Measurements from ENCODE around the gene CDC40. TPM values are rescaled to one million over a fixed set of nuclear protein-coding genes. Genes with fewer than 3 reads are reported as not detected.

CDC40 gene
- total RNA-seq, 4 donors from 2014 or later = 16.0 to 19.5 (median 18.0) TPM

DNA sequence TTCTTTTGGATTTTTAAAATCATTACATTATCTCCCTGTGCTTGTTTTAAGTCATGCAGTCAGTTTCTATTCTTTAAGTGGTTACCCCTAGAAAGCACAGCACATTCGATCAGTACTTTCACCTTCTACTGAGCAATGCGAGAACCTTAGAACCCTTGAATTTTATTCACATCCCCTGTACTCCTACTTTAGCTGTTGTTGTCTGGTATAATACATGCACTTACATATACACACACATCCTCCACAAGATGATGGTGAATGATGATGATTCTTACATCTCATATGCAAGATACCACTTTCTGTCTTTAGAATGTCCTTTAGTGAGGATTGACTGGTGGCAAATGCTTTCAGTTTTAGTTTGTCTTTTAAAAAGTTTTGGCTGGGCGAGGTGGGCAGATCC, 5.7 kb downstream of the CDC40 start:
- DNase-seq (ENCODE audit: low spot score) (no peak), ATAC-seq (ENCODE audit: low FRiP score) (no peak)
- TF ChIP-seq, protein P1, sequence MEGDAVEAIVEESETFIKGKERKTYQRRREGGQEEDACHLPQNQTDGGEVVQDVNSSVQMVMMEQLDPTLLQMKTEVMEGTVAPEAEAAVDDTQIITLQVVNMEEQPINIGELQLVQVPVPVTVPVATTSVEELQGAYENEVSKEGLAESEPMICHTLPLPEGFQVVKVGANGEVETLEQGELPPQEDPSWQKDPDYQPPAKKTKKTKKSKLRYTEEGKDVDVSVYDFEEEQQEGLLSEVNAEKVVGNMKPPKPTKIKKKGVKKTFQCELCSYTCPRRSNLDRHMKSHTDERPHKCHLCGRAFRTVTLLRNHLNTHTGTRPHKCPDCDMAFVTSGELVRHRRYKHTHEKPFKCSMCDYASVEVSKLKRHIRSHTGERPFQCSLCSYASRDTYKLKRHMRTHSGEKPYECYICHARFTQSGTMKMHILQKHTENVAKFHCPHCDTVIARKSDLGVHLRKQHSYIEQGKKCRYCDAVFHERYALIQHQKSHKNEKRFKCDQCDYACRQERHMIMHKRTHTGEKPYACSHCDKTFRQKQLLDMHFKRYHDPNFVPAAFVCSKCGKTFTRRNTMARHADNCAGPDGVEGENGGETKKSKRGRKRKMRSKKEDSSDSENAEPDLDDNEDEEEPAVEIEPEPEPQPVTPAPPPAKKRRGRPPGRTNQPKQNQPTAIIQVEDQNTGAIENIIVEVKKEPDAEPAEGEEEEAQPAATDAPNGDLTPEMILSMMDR (IDR thresholded peaks at IDR 0.05) = no peak

DNA sequence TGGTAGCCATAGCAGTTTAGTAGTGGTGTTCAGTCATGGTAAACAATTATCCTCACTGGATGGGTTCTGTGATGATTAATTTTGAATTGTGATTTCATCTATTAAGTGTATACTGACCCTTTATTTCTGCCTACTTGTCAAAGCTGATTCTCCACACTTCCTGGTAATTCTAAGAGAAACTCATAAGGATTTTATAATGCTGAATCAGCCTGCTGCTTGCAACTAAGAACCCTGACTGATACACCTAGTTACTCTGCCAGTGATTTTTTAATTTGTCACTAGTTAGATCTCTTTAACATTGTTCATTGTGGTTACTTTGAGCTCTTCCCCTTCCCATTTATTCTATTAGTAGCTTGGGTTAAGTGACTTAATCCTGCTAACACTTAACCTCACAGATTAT, 8.6 kb downstream of the CDC40 start:
- no peak for DNase-seq (ENCODE audit: low spot score)
- TF ChIP-seq, protein P1 (IDR thresholded peaks at IDR 0.05) = no peak
- no peak for ATAC-seq (ENCODE audit: low FRiP score)

DNA sequence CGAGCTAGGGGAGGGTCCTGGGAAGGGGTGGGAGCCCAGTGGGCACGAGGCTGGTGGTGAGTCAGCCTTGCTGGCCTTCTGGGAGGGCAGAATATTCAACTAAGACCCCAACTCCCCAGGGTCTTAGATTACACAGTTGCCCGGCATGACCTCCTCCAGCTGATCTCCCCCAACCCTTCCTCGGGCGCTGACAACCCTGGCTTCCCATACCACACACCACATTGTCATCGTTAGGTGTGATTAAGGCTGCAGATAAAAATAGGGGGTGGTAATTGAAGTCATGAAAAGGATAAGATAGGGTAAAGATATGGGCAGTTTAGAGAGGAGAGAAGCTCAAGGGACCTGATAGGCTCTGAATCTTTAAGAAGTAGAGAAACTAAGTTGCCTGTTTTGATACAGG, 10.5 kb downstream of the CDC40 start:
- DNase-seq (ENCODE audit: low spot score) (no peak), ATAC-seq (ENCODE audit: low FRiP score) (no peak)
- TF ChIP-seq, protein P1 (IDR thresholded peaks at IDR 0.05) = no peak

DNA sequence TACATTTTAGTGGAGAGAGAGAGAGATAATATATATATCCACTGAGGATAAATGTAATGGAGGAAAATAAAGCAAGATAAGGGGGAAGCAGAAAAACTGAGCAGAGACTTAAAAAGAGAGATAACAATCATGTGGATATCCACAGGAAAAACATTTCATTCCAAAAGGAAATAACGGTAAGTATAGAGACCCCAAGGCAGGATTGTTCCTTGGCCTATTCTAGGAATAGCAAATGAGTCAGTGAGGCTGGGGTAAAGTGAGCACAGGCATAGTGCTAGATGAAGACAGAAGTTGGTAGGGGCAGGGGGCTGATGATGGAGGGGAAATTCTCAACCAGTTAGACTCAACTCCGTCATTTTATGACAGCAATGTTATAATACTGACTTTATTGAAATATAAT, 11.2 kb downstream of the CDC40 start:
- TF ChIP-seq, protein P1 (IDR thresholded peaks at IDR 0.05) = no peak
- ATAC-seq (ENCODE audit: low FRiP score) (no peak), DNase-seq (ENCODE audit: low spot score) (no peak)

DNA sequence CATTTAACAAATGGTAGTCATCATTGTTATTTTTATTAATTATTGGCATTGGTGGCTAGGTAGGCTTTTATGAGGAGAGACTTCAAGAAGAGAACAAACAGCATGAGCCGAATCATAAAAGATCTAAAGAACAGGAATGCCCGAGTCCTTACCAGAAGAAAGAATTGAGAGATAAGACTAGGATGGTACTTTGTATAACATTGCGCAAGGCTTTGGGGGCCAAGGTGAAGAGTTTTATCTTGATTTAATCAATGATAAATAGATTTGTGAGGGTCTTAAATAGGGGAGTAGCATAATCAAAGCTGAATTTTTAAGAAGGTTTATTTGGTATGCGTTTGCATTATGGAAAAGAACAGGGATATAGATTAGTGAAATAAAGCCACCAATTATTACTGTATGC, 15.4 kb downstream of the CDC40 start:
- DNase-seq (ENCODE audit: low spot score) = no peak
- no peak for ATAC-seq (ENCODE audit: low FRiP score)
- TF ChIP-seq, protein P1 (IDR thresholded peaks at IDR 0.05) = no peak

DNA sequence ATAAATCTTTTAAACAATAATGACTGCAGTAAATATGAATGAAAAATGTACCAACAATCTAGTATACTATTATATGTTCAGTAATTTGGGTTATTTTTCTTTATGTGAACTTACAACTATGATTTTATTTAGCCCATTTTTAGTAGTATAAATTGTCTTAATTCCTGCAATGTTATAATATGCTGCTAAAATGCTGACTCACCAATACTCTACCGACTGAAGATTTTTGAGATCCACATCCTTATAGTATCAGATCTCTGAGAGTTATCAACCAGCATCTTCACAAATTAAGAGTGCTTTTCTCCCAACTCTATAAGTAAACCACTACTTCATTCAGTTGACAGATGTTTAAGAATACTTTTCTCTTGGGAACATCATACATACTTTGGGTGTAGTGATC, 16.6 kb downstream of the CDC40 start:
- TF ChIP-seq, protein P1 (IDR thresholded peaks at IDR 0.05) = no peak
- no peak for ATAC-seq (ENCODE audit: low FRiP score)
- no peak for DNase-seq (ENCODE audit: low spot score)

DNA sequence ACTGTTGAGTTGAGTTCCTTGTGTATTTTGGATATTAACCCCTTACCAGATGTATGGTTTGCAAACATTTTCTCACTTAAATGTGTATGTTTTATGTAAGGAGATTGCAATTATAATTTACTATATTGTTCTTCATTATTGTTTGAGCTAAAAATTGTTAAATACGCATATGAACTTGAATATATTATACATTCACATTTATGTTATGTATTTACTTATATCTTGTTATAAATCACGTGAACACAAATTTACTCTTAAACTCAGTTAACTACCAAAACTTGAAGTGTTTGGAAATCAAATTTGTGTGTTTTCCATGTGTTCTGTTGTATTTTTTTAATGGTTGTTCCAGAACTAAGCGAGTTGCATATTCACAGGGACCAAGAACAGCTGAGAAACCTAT, 18.3 kb downstream of the CDC40 start:
- ATAC-seq (ENCODE audit: low FRiP score) = no peak
- TF ChIP-seq, protein P1 (IDR thresholded peaks at IDR 0.05) = no peak
- no peak for DNase-seq (ENCODE audit: low spot score)
